ENCODE results near the gene ATP5F1E.
A peak's percentile ranks its signal among the peaks of the same experiment; 100 is the strongest.
"Not testable (repeated sequence)": the region's sequence is repeated elsewhere in the genome, so short reads cannot be mapped to it uniquely, and the experiment has no call there.

Gene ATP5F1E

GRCh38 chr20:58988565-58988882, 43.6 kb downstream of the ATP5F1E start:
- DNase-seq (ENCODE audit: low spot score), result no peak

GRCh38 chr20:58987790-58988564, 44.2 kb downstream of the ATP5F1E start:
- no peak for DNase-seq (ENCODE audit: low spot score)

- no peak for DNase-seq (ENCODE audit: low spot score)
These were observed 45.1 kb downstream of the ATP5F1E start for GRCh38 chr20:58986968-58987517.

- DNase-seq (ENCODE audit: low spot score), result no peak
These were observed 45.7 kb downstream of the ATP5F1E start for GRCh38 chr20:58986286-58986967.

- no peak for DNase-seq (ENCODE audit: low spot score)
These were observed 46.5 kb downstream of the ATP5F1E start for GRCh38 chr20:58985656-58986055.

- no peak for DNase-seq (ENCODE audit: low spot score)
These were observed 47.4 kb downstream of the ATP5F1E start for GRCh38 chr20:58984691-58985090.

GRCh38 chr20:58983115-58983468, 49.0 kb downstream of the ATP5F1E start:
- not testable (repeated sequence) for DNase-seq (ENCODE audit: low spot score)

- DNase-seq (ENCODE audit: low spot score), result no peak
These were observed 49.6 kb downstream of the ATP5F1E start for GRCh38 chr20:58982406-58983114.

GRCh38 chr20:58981628-58982364, 50.3 kb downstream of the ATP5F1E start:
- DNase-seq (ENCODE audit: low spot score), result no peak

- DNase-seq (ENCODE audit: low spot score), result peak; percentile 100
These were observed 51.2 kb downstream of the ATP5F1E start, which contains the start of gene NELFCD for GRCh38 chr20:58980711-58981627. TSS of gene NELFCD (plus strand) at chr20:58981256. CDS start at chr20:58981310, 54 bp downstream.

- no peak for DNase-seq (ENCODE audit: low spot score)
These were observed 53.6 kb downstream of the ATP5F1E start for GRCh38 chr20:58978351-58979190.

- no peak for DNase-seq (ENCODE audit: low spot score)
These were observed 55.9 kb downstream of the ATP5F1E start for GRCh38 chr20:58976061-58976730.

All from AG08395 (cell line).